ENCODE results near the gene TRIM44. TPM values are rescaled to one million over a fixed set of nuclear protein-coding genes. Genes with fewer than 3 reads are reported as not detected.

TRIM44 gene
- total and polyA plus RNA-seq, 12 donors = 5.5 to 89.8 (median 34.1) TPM

DNA sequence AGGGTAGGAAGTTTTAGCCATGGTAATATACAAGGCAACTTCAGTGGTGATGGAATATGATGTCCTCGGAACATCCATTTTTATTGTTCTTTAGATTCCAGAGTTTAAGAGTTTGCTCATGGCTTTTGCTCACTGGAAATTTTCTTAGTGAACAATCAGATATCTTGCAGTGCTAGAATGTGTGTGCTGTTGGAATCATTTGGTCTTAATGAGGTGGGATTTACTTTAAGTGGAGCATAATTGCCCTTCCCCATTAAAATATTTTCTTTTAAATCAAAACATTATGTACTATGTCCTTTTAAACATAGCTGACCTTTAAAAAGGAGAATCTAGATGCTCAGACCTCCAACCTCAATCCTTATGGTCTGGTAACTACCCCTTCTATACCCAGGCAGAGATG is 204.0 kb downstream of the TRIM44 start:
- no peak for TF ChIP-seq POLR2A (IDR thresholded peaks at IDR 0.05)
- TF ChIP-seq, protein P1, sequence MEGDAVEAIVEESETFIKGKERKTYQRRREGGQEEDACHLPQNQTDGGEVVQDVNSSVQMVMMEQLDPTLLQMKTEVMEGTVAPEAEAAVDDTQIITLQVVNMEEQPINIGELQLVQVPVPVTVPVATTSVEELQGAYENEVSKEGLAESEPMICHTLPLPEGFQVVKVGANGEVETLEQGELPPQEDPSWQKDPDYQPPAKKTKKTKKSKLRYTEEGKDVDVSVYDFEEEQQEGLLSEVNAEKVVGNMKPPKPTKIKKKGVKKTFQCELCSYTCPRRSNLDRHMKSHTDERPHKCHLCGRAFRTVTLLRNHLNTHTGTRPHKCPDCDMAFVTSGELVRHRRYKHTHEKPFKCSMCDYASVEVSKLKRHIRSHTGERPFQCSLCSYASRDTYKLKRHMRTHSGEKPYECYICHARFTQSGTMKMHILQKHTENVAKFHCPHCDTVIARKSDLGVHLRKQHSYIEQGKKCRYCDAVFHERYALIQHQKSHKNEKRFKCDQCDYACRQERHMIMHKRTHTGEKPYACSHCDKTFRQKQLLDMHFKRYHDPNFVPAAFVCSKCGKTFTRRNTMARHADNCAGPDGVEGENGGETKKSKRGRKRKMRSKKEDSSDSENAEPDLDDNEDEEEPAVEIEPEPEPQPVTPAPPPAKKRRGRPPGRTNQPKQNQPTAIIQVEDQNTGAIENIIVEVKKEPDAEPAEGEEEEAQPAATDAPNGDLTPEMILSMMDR (IDR thresholded peaks at IDR 0.05) = no peak
- no peaks in the 10 kb centered on the region for H3K27me3 ChIP-seq
- H3K9me3 ChIP-seq (replicated peaks in 1 of 3) = no peaks in the 10 kb centered on the region
- intact Hi-C loops (cut with DNase I) = no loop called here
- no peaks in the 10 kb centered on the region for H3K36me3 ChIP-seq (replicated peaks in 1 of 2)
- 90 to 98% (median 92%) methylated on average over 1 of the region's 1 CpG for WGBS, 4 donors
- H3K4me1 ChIP-seq (replicated peaks in 1 of 2) = no peaks in the 10 kb centered on the region
- no peak for DNase-seq
- H3K27ac ChIP-seq = no peak overlapping the region
- no peak overlapping the region for H3K4me3 ChIP-seq

Other genes starting within 250 kb of the TRIM44 start
- 100 to 1,000 TPM in 1 of 9 donors, 10 to 100 TPM in 4, 1 to 10 TPM in 4; 2.3 to 517 (median 10.2) TPM for gene SLC1A2, start 243.2 kb upstream of the TRIM44 start, total RNA-seq
- 10 to 100 TPM in 1 of 3 donors, 1 to 10 TPM in 2; 1.4 to 13.3 (median 2.2) TPM for gene SLC1A2, start 243.2 kb upstream of the TRIM44 start, polyA plus RNA-seq
- gene PAMR1, start 137.2 kb upstream of the TRIM44 start, total RNA-seq = 10 to 100 TPM in 5 of 9 donors, 1 to 10 TPM in 4; 4.3 to 25.7 (median 10.4) TPM
- gene PAMR1, start 137.2 kb upstream of the TRIM44 start, polyA plus RNA-seq = 10 to 100 TPM in 2 of 3 donors, 1 to 10 TPM in 1; 9.9 to 18.3 (median 12.0) TPM
- 10 to 100 TPM in 5 of 9 donors, 1 to 10 TPM in 4; 4.3 to 37.1 (median 10.4) TPM for gene FJX1, start 44.3 kb upstream of the TRIM44 start, total RNA-seq
- gene FJX1, start 44.3 kb upstream of the TRIM44 start, polyA plus RNA-seq = 10 to 100 TPM in 1 of 3 donors, 1 to 10 TPM in 2; 1.1 to 11.2 (median 5.4) TPM